GM12878 (cell line): ENCODE results near the gene SELENOH. TPM values are rescaled to one million over a fixed set of nuclear protein-coding genes. Genes with fewer than 3 reads are reported as not detected.
A peak's percentile ranks its signal among the peaks of the same experiment; 100 is the strongest.

Source experiments
- ATAC-seq: fragments of 200-7000 bp; cut with Tn5 transposase; 3 replicates; pipeline ENCODE4 v1.9.1; 2020; ENCODE audit warnings: mild to moderate bottlenecking, moderate library complexity
- BruUV-seq: library from RNA; stranded (reverse); fragments of 400-500 nt; replicated peaks from 2 replicates; lab custom pipeline; 2021; lab: Mats Ljungman, UMichigan
- CTCF ChIA-PET: fragments of 300-600 bp; sonication (Branson Sonifier 250); formaldehyde crosslinking; extraction: SDS; loops from one replicate; lab custom pipeline; 2021; ENCODE audit warnings: inconsistent platforms; lab: Yijun Ruan, JAX
- POLR2A ChIA-PET: fragments of 350-600 bp; formaldehyde crosslinking; extraction: SDS; loops from one replicate; lab custom pipeline; 2021; ENCODE audit warnings: inconsistent platforms; lab: Charles Lee
- RAD21 ChIA-PET: fragments of 300-600 bp; sonication (Branson Sonifier 250); formaldehyde crosslinking; loops from one replicate; lab custom pipeline; 2023; ENCODE audit warnings: antibody characterized with exemption; ENCODE audit not compliant: unreplicated experiment; lab: Charles Lee
- SMC1A ChIA-PET: fragments of 300-600 bp; sonication (Branson Sonifier 250); formaldehyde crosslinking; loops from one replicate; lab custom pipeline; 2023; ENCODE audit not compliant: unreplicated experiment, uncharacterized antibody; lab: Charles Lee
- DNase-seq: peaks from one replicate; pipeline ENCODE4 v3.0.0-alpha.2; 2011; ENCODE audit warnings: low read depth, low spot score
- FAIRE-seq: peaks from 3 replicates; lab custom pipeline; 2011; peaks lifted over from hg19 to GRCh38; lab: Jason Lieb, UNC
- H2AFZ ChIP-seq: 2 replicates; pipeline ENCODE4 v1.6.0; 2011; ENCODE audit warnings: low read depth, low read length, control low read depth; ENCODE audit not compliant: control insufficient read depth
- H3K27ac ChIP-seq: 2 replicates; pipeline ENCODE4 v1.5.1; 2011; ENCODE audit warnings: control low read depth; ENCODE audit not compliant: control insufficient read depth, insufficient read depth
- H3K27me3 ChIP-seq, 2 experiments: replicated peaks in 1 of 2; 2 replicates each; pipeline versions ENCODE4 v1.6.0 to v1.6.1; 2011; ENCODE audit warnings: low read length in 1 of 2; ENCODE audit not compliant: control insufficient read depth in 2 of 2, insufficient read depth in 2 of 2
- H3K36me3 ChIP-seq, 2 experiments: 2 replicates each; pipeline ENCODE4 v1.5.1; 2011; ENCODE audit warnings: low read length in 1 of 2; ENCODE audit not compliant: control insufficient read depth in 2 of 2, insufficient read depth in 2 of 2
- H3K4me1 ChIP-seq: 2 replicates; pipeline ENCODE4 v1.6.1; 2011; ENCODE audit warnings: mild to moderate bottlenecking, low read length, moderate library complexity, mixed read lengths; ENCODE audit not compliant: control insufficient read depth, insufficient read depth
- H3K4me2 ChIP-seq: 2 replicates; pipeline ENCODE4 v1.6.0; 2011; ENCODE audit warnings: control low read depth; ENCODE audit not compliant: control insufficient read depth, insufficient read depth
- H3K4me3 ChIP-seq: fragments of 200-600 bp; sonication (generic); 2 replicates; pipeline ENCODE4 v1.5.1; 2016
- H3K79me2 ChIP-seq: 2 replicates; pipeline ENCODE4 v1.6.0; 2011; ENCODE audit warnings: low read length; ENCODE audit not compliant: control insufficient read depth, insufficient read depth
- H3K9ac ChIP-seq: 2 replicates; pipeline ENCODE4 v1.8.0; 2011; ENCODE audit warnings: low read length, control low read depth, mixed read lengths; ENCODE audit not compliant: control insufficient read depth, insufficient read depth
- H3K9me3 ChIP-seq: replicated peaks from 3 replicates; pipeline ENCODE4 v1.5.1; 2011; ENCODE audit warnings: mild to moderate bottlenecking, low read length; ENCODE audit not compliant: control insufficient read depth, insufficient read depth
- H4K20me1 ChIP-seq: 2 replicates; pipeline ENCODE4 v1.6.0; 2011; ENCODE audit not compliant: control insufficient read depth, insufficient read depth
- ELK1 ChIP-seq: IDR thresholded peaks from 2 replicates; pipeline ENCODE4 v1.6.1; 2012; ENCODE audit warnings: low read depth, low read length, improper control_type of control experiment
- ETV6 ChIP-seq, 2 experiments: fragments of 450-650 bp in 1 of 2; IDR thresholded peaks in 1 of 2; conservative IDR thresholded peaks in 1 of 2; 2 replicates each; pipeline ENCODE4 v1.6.1; 2014; ENCODE audit warnings: antibody characterized with exemption in 1 of 2, borderline replicate concordance in 1 of 2, low read depth in 1 of 2, mild to moderate bottlenecking in 1 of 2, moderate library complexity in 1 of 2
- POLR2AphosphoS2 ChIP-seq: IDR thresholded peaks from 2 replicates; pipeline ENCODE4 v1.6.1; 2011; ENCODE audit warnings: low read depth, mild to moderate bottlenecking, low read length, improper control_type of control experiment, moderate library complexity
- WGBS: methylation state at CpG from one replicate; pipeline ENCODE4 v1.1.6; 2016; ENCODE audit warnings: low lambda C conversion rate; ENCODE audit not compliant: insufficient replicate concordance, insufficient coverage; ENCODE audit errors: missing lambda C conversion rate; 5-methylcytosine and 5-hydroxymethylcytosine counted together
- in situ Hi-C: fragments of 300-500 bp; cut with MboI; formaldehyde crosslinking; loops from 9 replicates; pipeline ENCODE4 v1.14.3; 2018; ENCODE audit warnings: mixed read lengths
- intact Hi-C: fragments of 100-400 bp; cut with micrococcal nuclease; formaldehyde crosslinking; loops from one replicate; pipeline ENCODE4 v1.14.2; 2022; ENCODE audit not compliant: unreplicated experiment
- polyA plus RNA-seq, 11 experiments: library from polyadenylated mRNA; depleted of rRNA in 4 of 11; unstranded in 6 of 11; stranded (reverse) in 5 of 11; fragments of >200 nt; fragmentation: Nextera tagmentation in 4 of 11; fragmentation: Illumina TruSeq in 1 of 11; extraction: Ambion mirVana in 4 of 11; extraction: Trizol in 1 of 11; gene quantifications; 1 replicate in 1 of 11; 2 replicates in 10 of 11; pipeline versions ENCODE4 v1.2.1 to v1.2.3, GENCODE V29; 2011 to 2016; ENCODE audit warnings: inconsistent platforms in 2 of 11, missing spikeins in 2 of 11, low read depth in 1 of 11
- total RNA-seq, 4 experiments: library from RNA; depleted of rRNA in 3 of 4; stranded (reverse); fragments of >200 nt in 3 of 4; fragmentation: Illumina TruSeq in 1 of 4; extraction: Trizol in 1 of 4; gene quantifications; 2 replicates each; pipeline versions ENCODE4 v1.2.1 to v1.2.3, GENCODE V29; 2013 to 2021

The SELENOH gene
- total and polyA plus RNA-seq, 10 of the 15 experiments (the other 5 are each of a cell fraction or from before 2014, with no cell fraction given) = 20.3 to 458 (median 200) TPM

- peaks cover 90% of the 10 kb centered on the region for H3K79me2 ChIP-seq
- FAIRE-seq = no peak
- no peak overlapping the region for H3K4me3 ChIP-seq
- SMC1A ChIA-PET = interaction anchor here (1.2 to 11.7 kb wide), 4 partner anchors 9 to 13 kb away, joined by 4 to 117 read pairs (median 8); partner anchors contain the start of gene CTNND1
- no peak overlapping the region for H2AFZ ChIP-seq
- 90% methylated on average over 5 of the region's 5 CpGs for WGBS
- H3K4me1 ChIP-seq = peaks cover 16% of the 10 kb centered on the region
- no peak for ATAC-seq
- no peaks in the 10 kb centered on the region for H3K27me3 ChIP-seq
- H3K27ac ChIP-seq = no peak overlapping the region
- TF ChIP-seq ELK1 (no peak), POLR2AphosphoS2 (no peak), ETV6 (conservative IDR thresholded peaks at IDR 0.05 in 1 of 2, IDR thresholded peaks at IDR 0.05 in 1 of 2; ENCODE audit: borderline replicate concordance in 1 of 2, low read depth in 1 of 2) (no peak)
- intact Hi-C loops (no loop called here), in situ Hi-C loops (no loop called here)
- 0 out of 2 replicates have a peak overlapping the region, but pooled peaks have one; percentile 11 for H3K4me2 ChIP-seq
- no peaks in the 10 kb centered on the region for H4K20me1 ChIP-seq
- H3K9me3 ChIP-seq = no peaks in the 10 kb centered on the region
- peaks cover 0 to 6% of the 10 kb centered on the region in 2 experiments; a peak in 1 of 4 replicates for H3K36me3 ChIP-seq
- RAD21 ChIA-PET = interaction anchor here (7.8 kb wide), 1 partner anchor 11 kb away, joined by 41 read pairs; no protein-coding TSS in a partner anchor
- TSS peak; percentile 26 for BruUV-seq
- DNase-seq = no peak
- POLR2A ChIA-PET = interaction anchor here (0.7 to 10.7 kb wide), 5 partner anchors 11 to 731 kb away, joined by 3 to 110 read pairs (median 4); partner anchors contain the start of genes CTNND1 and SELENOH
- CTCF ChIA-PET = interaction anchor here (1.3 to 10.8 kb wide), 5 partner anchors 9 to 25 kb away, joined by 3 to 69 read pairs (median 7); partner anchors contain the start of gene CTNND1
- H3K9ac ChIP-seq = no peak overlapping the region
Measured at GRCh38 chr11:57775491-57775890, 34.2 kb downstream of the SELENOH start.
